Activated T-cell treated with anti-CD3 and anti-CD28 coated beads for 1 hour (primary cell): ENCODE measurements around the gene VOPP1.
"Not testable (repeated sequence)": the region's sequence is repeated elsewhere in the genome, so short reads cannot be mapped to it uniquely, and the experiment has no call there.

Experiments
- DNase-seq: peaks from one replicate; pipeline ENCODE4 v3.0.0-alpha.2; 2020; ENCODE audit warnings: low read depth

Gene VOPP1, protein sequence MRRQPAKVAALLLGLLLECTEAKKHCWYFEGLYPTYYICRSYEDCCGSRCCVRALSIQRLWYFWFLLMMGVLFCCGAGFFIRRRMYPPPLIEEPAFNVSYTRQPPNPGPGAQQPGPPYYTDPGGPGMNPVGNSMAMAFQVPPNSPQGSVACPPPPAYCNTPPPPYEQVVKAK

DNA sequence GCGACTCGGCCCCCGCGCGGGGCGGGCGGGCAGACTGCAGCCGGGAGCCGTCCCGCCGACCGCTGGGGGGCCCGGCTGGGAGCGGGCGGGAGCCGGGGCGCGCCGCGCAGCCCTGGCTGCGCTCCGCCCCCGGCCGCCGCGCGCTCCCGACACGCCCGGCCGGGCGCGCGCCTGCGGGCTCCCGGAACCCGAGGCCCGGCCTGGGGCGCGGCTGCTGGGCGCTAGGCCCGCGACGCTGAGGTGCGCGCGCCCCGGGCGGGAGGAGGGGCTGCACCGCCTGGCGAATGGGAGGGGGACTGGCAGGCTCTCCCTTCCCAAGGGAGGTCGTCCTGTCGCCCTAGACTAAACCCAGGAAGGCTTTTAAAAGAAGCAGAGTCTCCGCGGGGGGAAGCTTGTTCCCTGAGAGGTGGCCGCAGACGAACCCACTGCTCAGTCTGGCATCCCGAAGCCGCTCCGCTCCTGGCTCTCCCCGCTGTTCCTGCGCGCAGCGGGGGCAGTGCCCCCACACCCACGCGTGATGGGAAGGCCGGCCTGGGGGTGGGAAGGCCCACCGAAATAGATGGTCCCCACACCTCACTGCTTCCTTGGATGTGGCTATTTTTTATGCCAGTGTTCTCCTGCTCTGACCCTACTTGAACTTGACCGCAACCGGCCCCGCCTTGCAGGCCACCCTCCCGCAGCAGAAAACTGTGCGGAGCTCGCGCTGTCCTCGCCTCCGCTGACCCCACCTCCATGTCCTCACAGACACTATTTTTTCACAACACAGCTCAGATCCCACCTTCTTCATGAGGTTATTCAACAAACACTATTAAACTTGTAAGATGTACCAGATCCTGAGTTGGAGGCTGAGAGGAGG lies at the start of gene VOPP1:
TSS of gene VOPP1 (minus strand) at position 125 of the 856 bp plus-strand sequence. CDS start 178 bp downstream, outside the sequence.
- peak; percentile 45 for DNase-seq

DNA sequence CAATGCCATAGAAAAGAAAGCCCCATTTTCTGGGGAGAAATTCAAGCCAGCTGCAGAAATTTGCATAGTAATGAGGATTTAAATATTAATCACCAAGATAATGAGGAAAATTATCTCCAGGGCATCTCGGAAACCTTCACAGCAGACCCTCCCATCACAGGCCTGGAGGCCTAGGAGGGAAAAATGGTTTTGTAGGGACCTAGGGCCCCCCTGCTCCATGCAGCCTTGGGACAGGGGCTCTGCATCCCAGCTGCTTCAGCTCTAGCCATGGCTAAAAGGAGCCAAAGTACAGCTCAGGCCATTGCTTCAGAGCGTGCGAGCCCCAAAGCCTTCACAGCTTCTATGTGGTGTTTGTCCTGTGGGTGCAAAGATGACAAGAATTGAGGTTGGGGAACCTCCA lies 46.6 kb upstream of the VOPP1 start:
- no peak for DNase-seq

DNA sequence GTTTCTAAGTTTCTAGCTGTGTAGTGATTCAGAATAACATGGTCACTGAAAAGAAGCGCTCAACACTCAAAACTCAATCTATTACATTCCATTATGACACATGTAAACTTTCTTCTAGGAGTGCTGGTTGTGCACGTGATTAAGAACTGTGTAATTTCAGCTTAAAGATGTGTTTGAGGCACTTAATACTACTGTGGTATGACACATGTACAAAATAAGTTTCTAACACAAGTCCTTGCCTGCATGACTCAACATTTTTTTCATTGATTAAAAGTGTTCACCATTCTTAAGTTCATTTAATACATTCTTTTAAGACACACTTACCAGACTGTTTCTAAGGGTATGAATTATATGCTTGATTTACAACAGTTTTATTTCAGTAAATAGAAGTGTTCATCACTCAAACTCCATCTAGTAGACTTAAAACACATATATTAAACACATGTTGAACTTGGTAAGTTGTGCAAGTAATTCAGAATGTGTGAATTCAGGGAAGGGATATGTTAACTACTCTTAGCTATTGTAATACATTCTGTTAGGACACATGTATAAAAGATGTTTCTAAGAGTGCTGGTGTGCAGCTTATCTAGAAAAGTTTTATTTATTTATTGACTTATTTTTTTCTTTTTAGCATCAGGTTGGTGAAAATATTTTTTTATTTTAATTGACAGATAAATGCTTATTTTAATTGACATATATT lies 42.2 kb upstream of the VOPP1 start:
- not testable (repeated sequence) for DNase-seq

DNA sequence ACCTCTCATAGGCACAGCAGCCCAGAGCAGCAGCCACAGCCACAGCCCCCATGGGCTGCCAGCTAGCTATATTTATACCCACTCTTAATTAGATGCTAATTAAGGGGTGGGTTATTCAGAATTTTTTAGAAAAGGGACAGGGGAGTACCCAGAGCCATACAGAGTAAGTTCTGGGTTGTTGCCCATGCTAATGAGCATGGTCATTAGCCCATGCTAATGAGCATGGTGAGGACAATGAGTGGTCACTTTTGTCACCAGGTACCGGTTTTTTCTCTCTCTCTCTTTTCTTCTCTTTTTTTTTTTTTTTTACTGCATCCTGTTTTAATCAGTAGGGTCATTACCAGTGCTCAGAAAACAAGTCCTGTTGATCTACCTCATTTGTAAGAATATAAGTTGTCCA lies 37.4 kb upstream of the VOPP1 start:
- DNase-seq = not testable (repeated sequence)

DNA sequence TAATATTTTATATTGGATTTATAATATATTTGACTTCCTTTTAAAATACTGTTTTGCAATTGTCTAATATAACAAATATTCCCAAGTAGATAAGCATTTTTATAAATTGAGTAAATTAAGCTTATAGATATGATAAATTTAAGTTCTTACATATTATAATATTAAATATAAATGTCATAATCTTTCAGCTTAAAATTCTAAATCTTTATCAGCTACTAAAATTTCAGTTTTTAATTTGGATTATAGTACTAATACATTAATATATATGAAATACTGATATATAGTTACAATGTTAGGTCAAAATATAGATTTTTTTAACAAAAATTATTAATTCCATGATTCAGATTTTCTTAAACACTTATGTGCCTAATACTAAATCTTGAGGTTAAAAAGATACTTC lies 33.4 kb upstream of the VOPP1 start:
- not testable (repeated sequence) for DNase-seq

DNA sequence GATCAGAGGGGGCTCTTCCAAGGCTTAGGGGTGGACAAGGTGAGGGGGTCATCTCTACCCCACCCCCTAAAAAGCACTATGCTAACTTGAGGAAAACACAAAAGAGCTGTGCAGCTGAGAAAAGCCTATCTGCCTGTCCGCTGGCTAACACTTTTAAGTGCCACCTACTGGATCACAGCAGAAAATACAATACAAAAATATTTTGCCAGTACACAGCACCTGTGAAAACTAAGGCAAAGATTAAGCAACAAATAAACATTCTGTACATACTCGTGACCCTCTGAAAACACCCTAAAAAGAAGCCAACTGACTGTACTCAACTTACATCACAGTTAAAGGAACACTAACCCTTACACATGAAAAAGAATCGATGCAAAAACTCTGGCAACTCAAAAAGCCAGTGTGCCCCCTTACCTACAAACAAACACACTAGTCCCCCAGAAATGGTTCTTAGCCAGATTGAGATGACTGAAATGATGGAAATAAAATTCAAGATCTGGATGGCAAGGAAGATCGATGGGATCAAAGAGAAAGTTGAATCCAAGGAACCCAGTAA lies 25.7 kb upstream of the VOPP1 start:
- not testable (repeated sequence) for DNase-seq

DNA sequence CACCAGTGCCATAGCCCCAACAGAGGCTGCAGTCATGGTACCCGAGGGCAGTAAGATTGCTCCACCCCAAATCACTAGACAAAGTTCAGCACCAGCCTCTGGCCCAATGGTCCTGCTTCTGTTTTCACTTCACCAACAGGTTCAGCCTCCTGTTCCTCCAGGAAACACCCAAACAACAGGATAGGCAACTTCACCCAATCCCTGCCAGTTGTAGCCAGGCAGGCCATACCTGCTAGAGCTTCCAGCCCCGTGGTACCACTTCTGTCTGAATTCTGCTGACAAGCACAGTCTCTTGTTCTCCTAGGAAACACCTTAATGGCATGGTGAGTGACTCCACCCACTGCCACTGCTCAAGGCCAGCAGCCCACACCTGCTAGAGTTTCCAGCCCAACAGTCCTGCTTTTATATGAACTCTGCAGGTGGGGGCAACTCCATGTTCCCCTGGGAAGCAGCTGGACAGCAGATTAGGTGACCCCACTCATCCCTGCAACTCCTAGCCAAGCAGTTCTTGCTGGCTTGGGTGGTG lies 25.0 kb upstream of the VOPP1 start:
- DNase-seq = not testable (repeated sequence)

DNA sequence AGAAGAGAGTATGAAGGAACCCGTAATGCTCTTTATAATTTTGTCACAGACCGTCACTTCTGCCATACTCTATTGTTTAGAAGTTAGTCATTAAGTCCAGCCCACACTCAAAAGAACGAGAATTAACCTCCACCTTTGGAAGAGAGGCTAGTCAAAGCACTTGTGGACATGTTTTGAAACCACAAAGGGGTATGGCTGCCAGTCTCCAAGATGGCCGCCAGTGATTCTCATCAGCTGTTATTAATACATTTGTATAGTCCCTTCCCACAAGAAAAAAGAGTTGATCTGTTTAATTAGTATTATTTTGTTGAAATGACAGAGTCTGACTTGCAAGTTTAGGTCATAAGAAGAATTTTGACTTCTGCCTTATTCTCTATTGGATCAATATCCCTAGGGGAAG lies 23.2 kb upstream of the VOPP1 start:
- DNase-seq = no peak

DNA sequence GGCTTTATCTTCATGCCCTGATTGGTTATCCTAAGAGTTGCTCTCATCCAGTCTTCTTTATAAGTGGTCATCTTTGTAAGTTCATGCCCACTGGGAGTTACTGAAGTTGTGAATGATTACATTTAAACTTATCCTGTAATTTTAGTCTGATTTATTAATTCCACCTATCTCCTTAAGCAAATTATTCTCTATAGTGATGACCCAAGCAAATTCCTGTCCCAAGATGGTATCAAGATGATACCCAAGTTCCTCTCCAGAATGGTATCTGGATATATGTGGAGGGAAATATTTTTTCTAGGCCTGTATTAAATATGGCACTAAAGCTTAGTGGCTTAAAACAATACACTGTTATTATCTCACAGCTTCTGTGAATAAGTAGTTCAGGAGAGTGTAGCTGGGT lies 22.6 kb upstream of the VOPP1 start:
- no peak for DNase-seq

DNA sequence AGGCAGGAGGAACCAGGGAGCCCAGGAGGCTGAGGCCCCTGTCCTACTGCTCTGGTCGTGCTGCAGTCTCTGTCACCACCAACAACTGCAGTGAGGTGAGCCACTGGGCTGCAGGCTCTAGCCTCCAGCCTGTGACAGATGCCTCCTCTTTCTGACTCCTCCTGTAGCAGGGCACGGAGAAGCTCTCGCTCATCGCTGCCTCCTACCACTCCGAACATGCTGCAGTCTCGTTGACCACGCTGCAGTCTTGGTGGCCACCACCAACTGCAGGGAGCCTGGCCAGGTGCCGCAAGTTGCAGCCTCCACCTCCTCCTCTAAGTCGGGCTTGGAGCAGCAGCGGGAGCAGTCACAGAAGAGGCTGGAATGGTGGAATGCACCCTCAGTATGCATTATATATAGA lies 22.1 kb upstream of the VOPP1 start:
- DNase-seq = no peak

DNA sequence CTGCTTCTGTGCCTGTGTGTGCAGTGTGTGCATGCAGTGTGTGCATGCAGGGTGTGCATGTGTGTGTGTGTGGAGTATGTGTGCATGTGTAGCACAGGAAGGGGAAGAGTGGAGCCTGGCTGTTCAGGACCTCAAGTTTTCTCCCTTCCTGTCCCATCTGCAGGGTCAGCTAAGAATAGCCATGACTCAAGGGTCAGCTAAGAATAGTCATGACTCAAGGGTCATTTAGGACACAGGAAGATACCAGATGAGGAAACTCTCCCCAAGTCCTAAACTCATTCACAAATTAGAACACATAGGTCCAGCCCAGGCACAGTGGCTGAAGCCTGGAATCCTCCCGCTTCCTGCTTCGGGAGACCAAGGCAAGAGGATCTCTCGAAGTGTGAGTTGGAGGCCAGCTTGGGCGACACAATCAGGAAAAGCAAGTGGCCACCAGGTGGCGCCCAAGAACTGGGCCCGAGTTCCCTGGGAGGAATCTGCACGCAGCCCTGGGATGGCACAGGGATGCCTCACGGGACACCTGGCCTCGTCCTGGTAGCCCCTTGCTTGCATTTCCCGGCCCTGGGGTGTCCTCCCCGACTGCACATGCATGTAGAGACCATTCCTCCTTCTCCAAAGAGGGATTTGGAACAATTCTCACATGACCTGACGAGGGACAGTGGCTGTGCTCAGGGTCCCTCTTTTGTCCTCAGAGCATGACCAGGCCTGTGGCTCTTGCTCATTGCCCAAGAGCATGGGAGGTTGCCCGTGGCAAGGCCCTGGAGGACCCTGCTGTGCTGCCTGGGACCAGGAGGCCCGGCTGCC lies 21.4 kb upstream of the VOPP1 start:
- DNase-seq = peak; percentile 74

DNA sequence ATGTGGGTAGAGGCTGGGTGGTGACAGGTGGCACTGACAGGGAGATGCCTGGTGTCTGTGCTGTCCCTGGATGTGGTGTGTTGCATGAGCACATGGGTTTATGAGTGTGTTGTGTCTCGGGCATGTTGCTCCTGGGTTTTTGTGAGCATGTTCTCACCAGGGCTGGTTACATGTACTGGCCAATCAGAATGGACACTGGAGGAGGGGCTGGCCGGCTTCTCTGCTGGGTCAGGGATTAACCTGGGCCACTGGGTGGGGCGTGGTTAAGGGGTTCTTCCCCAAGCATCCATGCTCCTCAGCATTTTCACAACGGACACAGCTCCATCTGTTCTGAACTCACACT lies 20.8 kb upstream of the VOPP1 start:
- DNase-seq = no peak

DNA sequence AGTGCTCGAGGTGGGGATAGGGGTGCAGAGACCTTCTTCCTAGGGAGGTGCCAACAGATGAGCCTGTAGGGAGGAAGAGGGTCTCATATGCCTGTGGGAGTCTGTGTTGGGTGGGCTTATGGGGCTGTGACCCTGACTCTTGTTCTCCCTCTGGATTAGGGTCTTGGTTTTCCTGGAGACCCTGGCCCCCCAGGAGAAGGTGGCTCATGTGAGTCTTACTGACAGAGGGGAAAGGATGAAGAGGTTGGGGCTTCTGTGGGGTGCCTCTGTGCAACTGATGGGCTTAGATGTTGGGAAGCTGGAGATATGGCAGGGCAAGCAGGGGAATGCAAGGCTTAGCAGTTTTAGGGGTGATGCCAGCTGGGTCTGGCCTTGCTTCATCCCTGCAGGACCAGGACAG lies 20.2 kb upstream of the VOPP1 start:
- DNase-seq = no peak

DNA sequence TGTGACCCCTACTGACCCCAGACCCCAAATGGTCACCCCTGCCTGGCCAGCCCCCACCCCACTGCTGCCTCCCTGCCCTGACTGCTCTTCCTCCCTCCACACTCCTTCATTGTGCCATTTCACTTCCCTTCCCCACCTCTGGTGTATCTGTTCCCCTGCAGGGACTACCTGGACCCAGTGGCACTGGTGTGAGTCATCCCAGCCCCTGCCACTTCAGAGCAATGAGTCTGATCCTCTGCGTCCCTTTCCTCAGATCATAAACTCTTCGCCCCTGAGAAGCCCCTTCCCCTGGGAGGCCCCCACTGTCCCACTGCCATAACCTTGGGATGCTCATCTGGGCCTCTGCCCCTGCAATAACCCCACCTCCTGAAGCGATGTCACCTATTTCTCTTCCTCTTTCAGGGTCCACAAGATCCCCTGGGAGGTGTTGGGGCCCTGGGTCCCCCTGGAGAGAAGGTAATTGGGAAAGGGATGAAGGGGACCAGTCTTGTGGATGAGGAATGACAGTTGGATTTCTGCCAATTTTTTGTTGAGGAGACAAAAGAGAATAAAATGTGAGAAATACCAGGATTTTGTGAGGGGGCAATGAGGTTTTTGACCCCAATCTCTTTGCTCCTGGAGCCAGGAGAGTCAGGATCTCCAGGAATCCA lies 19.1 kb upstream of the VOPP1 start:
- DNase-seq = no peak

DNA sequence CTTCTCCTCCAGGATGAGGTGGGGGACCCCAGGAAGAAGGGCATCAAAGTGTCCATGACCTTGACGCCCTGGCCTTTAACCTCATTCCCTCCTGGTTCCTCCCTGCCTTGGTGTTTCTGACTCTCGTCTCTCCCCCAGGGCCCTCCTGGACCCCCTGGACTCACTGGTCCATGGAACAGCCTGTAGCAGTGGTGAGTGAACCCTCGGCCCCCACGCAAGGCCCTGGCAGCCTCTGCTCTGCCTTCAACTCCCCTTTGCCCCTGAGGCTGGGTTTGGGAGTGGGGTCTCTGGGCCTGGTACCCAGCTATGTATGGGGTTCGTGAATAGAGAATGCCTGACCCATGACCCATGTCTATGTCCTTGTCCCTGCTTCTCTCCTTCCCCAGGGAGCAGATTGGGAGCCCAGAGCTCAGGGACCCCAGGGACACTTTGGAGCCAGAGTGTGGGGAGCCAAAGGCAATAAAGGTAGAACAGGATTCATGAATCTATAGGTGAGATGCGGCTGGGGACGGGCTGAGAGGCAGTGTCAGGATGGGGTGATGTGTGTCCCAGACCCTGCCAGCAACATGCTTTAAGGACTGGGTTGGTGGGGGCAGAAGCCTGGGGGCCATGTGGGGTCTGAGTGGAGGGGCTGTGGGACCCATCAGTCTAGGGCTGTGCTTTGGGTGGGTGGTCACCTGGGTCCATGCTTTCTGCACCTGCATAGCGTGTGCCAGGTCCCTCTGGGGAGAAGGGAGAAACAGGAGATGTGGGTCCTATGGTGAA lies 18.4 kb upstream of the VOPP1 start:
- no peak for DNase-seq

DNA sequence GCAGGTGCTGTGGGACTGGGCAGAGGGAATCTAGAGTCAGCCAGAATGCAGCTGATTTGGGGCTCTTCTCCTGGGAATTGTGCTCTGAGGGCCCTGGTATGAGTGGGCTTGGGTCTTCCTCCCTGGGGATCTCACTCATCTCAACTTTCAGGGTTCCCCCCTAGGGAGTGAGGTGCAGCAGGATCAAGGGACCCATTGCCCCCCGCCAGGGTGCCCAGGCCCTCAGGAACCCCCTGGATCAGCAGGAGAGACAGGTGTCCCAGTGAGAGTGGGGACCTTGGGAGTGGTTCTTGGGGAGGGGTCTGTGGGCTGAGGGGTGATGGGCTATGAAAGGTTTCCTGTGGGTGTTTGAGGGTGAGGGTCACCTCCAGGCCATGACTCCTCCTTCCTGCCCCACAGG lies 17.6 kb upstream of the VOPP1 start:
- no peak for DNase-seq

DNA sequence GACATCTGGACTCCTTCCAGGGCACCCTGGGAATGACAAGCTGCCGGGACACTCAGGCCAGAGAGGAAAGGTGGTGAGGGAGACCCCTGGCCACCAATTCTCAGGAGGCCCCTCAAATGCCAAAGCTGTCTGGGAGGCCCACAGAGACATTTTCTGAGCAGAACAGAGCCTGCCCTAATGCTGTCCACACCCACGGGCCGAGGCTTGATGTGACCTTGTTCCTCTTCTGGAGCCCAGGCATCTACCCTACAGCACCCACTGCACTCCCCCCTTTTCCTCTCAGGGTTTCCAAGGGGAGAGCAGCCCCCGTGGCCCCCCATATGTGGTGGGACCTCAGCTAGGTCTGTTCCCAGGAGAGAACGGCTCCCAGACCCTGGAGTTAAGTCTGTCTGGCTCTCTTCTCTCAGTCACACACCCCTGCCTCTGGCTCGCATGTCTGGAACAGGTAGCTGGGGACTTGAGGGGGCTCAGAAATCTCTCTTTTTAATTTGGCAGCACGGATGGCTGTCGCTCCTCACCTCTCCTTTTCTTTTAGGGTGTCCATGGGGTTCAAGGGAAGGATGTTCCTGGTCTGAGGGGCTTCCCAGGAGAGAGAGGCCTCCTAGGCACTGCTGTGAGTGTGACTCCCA lies 16.8 kb upstream of the VOPP1 start:
- DNase-seq = no peak

DNA sequence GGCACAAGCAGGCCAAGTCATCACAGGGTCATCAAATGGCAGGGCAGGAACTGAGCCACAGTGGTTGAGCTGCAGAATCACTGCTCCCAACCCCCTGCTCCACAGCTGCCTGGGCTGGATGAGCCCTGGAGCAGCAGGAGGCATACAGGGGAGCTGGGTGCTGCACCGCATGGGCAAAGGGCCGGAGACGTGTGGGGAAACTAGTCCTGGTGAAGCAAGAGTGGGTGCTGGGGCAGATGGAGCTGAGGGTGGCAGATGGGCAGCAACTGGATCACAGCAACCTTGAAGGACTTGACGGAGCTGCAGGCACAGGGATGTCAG lies 16.0 kb upstream of the VOPP1 start:
- no peak for DNase-seq

DNA sequence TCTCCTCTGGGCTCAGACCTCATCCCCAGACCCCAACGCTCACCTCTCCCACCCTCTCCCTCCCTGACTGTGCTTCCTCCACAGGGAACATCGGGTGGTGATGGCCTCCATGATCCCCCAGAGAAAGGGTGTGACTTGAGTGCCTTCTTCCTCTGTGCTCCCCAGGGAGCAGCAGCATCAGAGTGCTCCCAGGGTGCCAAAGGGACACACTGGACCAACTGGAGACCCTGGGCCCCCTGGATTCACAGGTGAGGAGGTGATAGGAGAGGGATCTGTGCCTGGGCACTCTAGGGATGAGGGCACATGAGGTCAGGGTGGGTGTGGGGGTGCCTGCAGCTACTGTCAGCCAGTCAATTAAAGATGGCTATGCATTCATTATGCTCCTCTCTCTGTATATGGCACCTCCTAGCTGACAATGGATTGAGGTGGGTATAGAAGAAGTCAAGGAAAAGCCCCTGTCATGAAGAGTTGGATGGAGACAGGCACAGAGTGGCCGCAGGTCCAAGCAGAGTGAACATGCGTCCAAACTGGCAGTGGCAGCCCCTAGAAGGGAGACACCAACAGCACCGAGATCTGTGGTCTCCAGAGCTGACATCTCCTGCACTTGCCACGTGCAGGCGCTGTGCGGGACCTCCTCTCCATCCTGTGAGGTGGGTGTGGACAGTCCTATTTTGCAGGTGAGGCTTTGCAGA lies 15.5 kb upstream of the VOPP1 start:
- DNase-seq = no peak

DNA sequence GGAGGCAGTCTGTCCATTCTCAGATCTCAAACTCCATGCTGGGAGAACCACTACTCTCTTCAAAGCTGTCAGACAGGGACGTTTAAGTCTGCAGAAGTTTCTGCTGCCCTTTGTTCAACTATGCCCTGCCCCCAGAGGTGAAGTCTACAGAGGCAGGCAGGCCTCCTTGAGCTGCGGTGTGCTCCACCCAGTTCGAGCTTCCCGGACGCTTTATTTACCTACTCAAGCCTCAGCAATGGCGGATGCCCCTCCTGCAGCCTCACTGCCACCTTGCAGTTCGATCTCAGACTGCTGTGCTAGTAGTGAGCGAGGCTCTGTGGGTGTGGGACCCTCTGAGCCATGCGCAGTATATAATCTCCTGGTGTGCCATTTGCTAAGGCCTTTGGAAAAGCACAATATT lies 10.4 kb upstream of the VOPP1 start:
- not testable (repeated sequence) for DNase-seq
